Adrenal gland (tissue), 12 donors: ENCODE measurements around the gene DACT2. TPM values are rescaled to one million over a fixed set of nuclear protein-coding genes. Genes with fewer than 3 reads are reported as not detected.

Experiments
- DNase-seq, 7 donors: peaks; one replicate each; pipeline ENCODE4 v3.0.0-alpha.2; 2019 to 2020
- H3K27ac ChIP-seq, 5 donors: fragments of 200-600 bp; sonication (generic) in 4 of 5; 1 replicate in 3 of 5; 2 replicates in 2 of 5; pipeline versions ENCODE4 v1.5.1 to v1.8.0; 2016 to 2020; ENCODE audit warnings: mild to moderate bottlenecking in 1 of 5
- H3K27me3 ChIP-seq: fragments of 200-600 bp; 2 replicates; pipeline ENCODE4 v1.8.0; 2021
- H3K36me3 ChIP-seq, 2 donors: fragments of 200-600 bp; replicated peaks in 1 of 2; 1 replicate in 1 of 2; 2 replicates in 1 of 2; pipeline versions ENCODE4 v1.5.1 to v1.8.0; 2018 to 2022
- H3K4me1 ChIP-seq, 2 donors: fragments of 200-600 bp; replicated peaks in 1 of 2; 1 replicate in 1 of 2; 2 replicates in 1 of 2; pipeline versions ENCODE4 v1.5.1 to v1.8.0; 2018 to 2021
- H3K4me3 ChIP-seq, 4 donors: fragments of 200-600 bp; sonication (generic) in 3 of 4; one replicate each; pipeline ENCODE4 v1.5.1; 2016 to 2018
- H3K9me3 ChIP-seq, 3 donors: fragments of 200-600 bp; sonication (generic) in 1 of 3; replicated peaks in 1 of 3; 1 replicate in 2 of 3; 2 replicates in 1 of 3; pipeline versions ENCODE4 v1.5.1 to v1.8.0; 2016 to 2021
- CTCF ChIP-seq, 6 experiments: fragments of 450-650 bp in 4 of 6; fragments of 200-600 bp in 2 of 6; sonication (generic) in 1 of 6; IDR thresholded peaks; 1 replicate in 5 of 6; 2 replicates in 1 of 6; pipeline versions ENCODE4 v1.5.1 to v1.8.0; 2016 to 2021; ENCODE audit warnings: antibody characterized with exemption in 6 of 6, mild to moderate bottlenecking in 2 of 6, moderate library complexity in 1 of 6
- POLR2A ChIP-seq, 2 donors: fragments of 450-650 bp; IDR thresholded peaks; one replicate each; pipeline ENCODE4 v1.6.1; 2017; ENCODE audit warnings: antibody characterized with exemption in 2 of 2, mild to moderate bottlenecking in 2 of 2, moderate library complexity in 1 of 2
- WGBS, 4 donors: extraction: QIAGEN DNeasy Blood & Tissue Kit in 2 of 4; methylation state at CpG; one replicate each; pipeline versions ENCODE4 v1.1.5 to v1.1.7; 2013 to 2017; 5-methylcytosine and 5-hydroxymethylcytosine counted together
- intact Hi-C, 2 donors: fragments of 100-400 bp; cut with DNase I; formaldehyde crosslinking; loops; one replicate each; pipeline versions ENCODE4 v1.14.1 to v1.15.0; 2022 to 2023
- polyA plus RNA-seq, 3 donors: library from polyadenylated mRNA; stranded (reverse); fragments of 200-250 nt in 2 of 3; fragments of 350-450 nt in 1 of 3; fragmentation: Illumina TruSeq in 1 of 3; extraction: RNeasy Lipid Tissue Mini Kit (QIAGEN cat#74804) in 1 of 3; gene quantifications; one replicate each; pipeline ENCODE4 v1.2.3, GENCODE V29; 2013 to 2014
- total RNA-seq, 9 donors: library from RNA; depleted of rRNA in 4 of 9; stranded (reverse); fragments of >200 nt in 4 of 9; fragments of 120-200 nt in 1 of 9; fragmentation: NEBNext Ultra II Directional in 1 of 9; extraction: Animal tissue kit (Norgen Biotek cat#: 25700) in 1 of 9; gene quantifications; one replicate each; pipeline versions ENCODE4 v1.1.0 to v1.2.4, GENCODE V29; 2013 to 2023
- donor health status: healthy with polysubstance abuse.
- donor health status: Bipolar disorder and iron deficiency.
- donor health status: DM: yes; HTN: yes; CAD: no.
- donor health status: DM: no; HTN: no; CAD: no.
- donor health status: DM: no; HTN: no; CAD: no.
- donor health status: DM: yes; HTN: yes; CAD: no.

Gene DACT2
- total and polyA plus RNA-seq, 12 donors: 0.05 to 11.2 (median 2.8) TPM

- intact Hi-C loops: no loop called here
- no peak overlapping the region for H3K27ac ChIP-seq
- DNase-seq: no peak
- no peaks in the 10 kb centered on the region for H3K4me1 ChIP-seq
- WGBS, 4 donors: 48 to 62% (median 55%) methylated on average over 16 to 21 of the region's 21 CpGs
- no peak overlapping the region for H3K4me3 ChIP-seq
- TF ChIP-seq CTCF (IDR thresholded peaks at IDR 0.05) (no peak), POLR2A (IDR thresholded peaks at IDR 0.05) (no peak)
- no peaks in the 10 kb centered on the region for H3K9me3 ChIP-seq
- H3K27me3 ChIP-seq: no peaks in the 10 kb centered on the region
- no peaks in the 10 kb centered on the region for H3K36me3 ChIP-seq
These were observed 39.3 kb downstream of the DACT2 start for GRCh38 chr6:168280020-168280898.

- H3K4me1 ChIP-seq: no peaks in the 10 kb centered on the region
- H3K4me3 ChIP-seq: no peak overlapping the region
- H3K27ac ChIP-seq: no peak overlapping the region
- TF ChIP-seq CTCF (IDR thresholded peaks at IDR 0.05): no peak
- TF ChIP-seq POLR2A (IDR thresholded peaks at IDR 0.05): no peak
- WGBS, 4 donors: 58 to 66% (median 60%) methylated on average over 6 to 21 of the region's 21 CpGs
- intact Hi-C loops: no loop called here
- no peak for DNase-seq
- no peaks in the 10 kb centered on the region for H3K27me3 ChIP-seq
- no peaks in the 10 kb centered on the region for H3K9me3 ChIP-seq
- no peaks in the 10 kb centered on the region for H3K36me3 ChIP-seq
These were observed 40.1 kb downstream of the DACT2 start for GRCh38 chr6:168279403-168279935.

GRCh38 chr6:168278904-168279303, 40.7 kb downstream of the DACT2 start:
- no peaks in the 10 kb centered on the region for H3K36me3 ChIP-seq
- 75 to 86% (median 82%) methylated on average over 12 to 15 of the region's 15 CpGs for WGBS, 4 donors
- H3K4me1 ChIP-seq: no peaks in the 10 kb centered on the region
- intact Hi-C loops: no loop called here
- H3K27ac ChIP-seq: no peak overlapping the region
- H3K4me3 ChIP-seq: no peak overlapping the region
- no peaks in the 10 kb centered on the region for H3K9me3 ChIP-seq
- TF ChIP-seq CTCF (IDR thresholded peaks at IDR 0.05) (no peak), POLR2A (IDR thresholded peaks at IDR 0.05) (no peak)
- no peak for DNase-seq
- H3K27me3 ChIP-seq: no peaks in the 10 kb centered on the region

- TF ChIP-seq POLR2A (IDR thresholded peaks at IDR 0.05): no peak
- no peak for TF ChIP-seq CTCF (IDR thresholded peaks at IDR 0.05)
- 73 to 81% (median 77%) methylated on average over 11 to 14 of the region's 14 CpGs for WGBS, 4 donors
- Histone ChIP-seq H3K27me3 (no peaks in the 10 kb centered on the region), H3K4me1 (no peaks in the 10 kb centered on the region), H3K9me3 (no peaks in the 10 kb centered on the region), H3K27ac (no peak overlapping the region), H3K36me3 (no peaks in the 10 kb centered on the region), H3K4me3 (no peak overlapping the region)
- intact Hi-C loops: no loop called here
- DNase-seq: no peak
These were observed 42.3 kb downstream of the DACT2 start for GRCh38 chr6:168277274-168277669.
